HG03571 (cell line): ENCODE measurements around the gene ZNF195.
"Not testable (repeated sequence)": the region's sequence is repeated elsewhere in the genome, so short reads cannot be mapped to it uniquely, and the experiment has no call there.

ENCODE experiments used
- ATAC-seq: cut with Tn5 transposase; IDR thresholded peaks from one replicate; pipeline ENCODE4 v1.9.1; 2021; ENCODE audit not compliant: unreplicated experiment

ZNF195 gene

DNA sequence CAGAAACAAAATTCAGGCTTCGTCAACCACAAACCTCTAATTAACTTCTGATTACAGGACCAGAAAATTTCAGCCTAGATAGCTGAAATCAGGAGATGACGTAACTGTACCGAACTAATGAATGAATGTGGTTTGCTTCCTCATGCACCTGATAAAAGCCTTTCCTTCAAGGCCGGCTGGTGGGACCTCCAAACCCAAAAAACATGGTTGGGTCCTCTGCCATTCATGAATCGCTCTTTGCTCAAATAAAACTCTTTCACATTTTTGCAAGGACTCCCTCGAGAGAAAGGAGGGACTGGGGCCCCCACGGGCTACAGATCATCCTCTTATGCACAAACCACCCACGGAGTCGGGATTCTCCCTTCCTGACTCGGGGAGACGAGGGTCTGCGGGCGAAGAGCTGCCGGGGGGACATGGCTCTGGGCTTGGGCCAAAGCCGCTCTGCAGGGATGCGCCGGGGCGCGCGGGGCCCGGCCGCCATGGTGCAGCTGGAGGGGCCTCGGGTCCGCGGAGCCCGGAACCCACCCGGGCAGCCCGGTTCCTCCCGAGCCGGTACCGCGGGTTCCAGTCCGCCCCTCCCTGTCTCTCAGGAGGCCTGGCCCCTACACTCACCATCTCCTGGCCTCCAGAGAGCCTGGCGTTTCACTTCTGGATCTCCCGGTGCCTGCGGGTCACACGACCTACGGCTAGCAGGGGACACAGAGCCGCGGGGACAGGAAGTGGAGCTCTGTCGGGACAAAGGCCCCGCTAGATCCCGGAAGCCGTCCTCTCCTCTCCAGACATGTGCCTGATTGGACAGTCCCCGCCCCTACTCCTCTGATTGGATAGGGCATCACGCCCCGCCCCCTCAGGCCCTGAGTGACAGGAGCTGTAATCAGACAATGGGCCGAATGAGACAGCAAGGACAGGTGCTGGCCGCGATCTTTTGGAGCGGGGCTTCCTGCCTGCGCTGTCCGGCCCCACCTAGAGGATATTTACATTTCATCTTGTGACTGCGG, at the start of gene ZNF195:
Gene ZNF195, minus strand, starts transcription at position 721 of the 998 bp plus-strand sequence. Its CDS starts 106 bp downstream, at position 615.
- ATAC-seq: peak; percentile 98

DNA sequence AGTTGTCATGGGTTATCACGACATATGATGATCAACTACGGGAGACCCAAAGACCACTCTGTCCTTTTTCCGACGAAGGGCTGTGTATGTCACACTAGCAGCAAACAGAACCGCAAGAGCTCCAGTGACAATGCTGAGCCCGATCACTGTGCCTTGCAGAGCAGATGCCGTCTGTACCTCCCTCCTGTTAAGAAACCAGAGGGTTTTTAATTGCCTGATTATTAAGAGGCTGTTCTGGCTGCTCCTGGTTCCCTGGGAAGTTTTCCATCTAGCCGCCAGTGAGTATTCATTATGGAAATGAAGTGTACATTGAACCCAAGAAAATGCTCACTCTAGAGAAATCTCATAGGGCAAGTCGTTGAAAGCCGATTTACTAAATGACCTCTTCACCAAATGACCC, 49.1 kb upstream of the ZNF195 start:
- ATAC-seq: not testable (repeated sequence)

DNA sequence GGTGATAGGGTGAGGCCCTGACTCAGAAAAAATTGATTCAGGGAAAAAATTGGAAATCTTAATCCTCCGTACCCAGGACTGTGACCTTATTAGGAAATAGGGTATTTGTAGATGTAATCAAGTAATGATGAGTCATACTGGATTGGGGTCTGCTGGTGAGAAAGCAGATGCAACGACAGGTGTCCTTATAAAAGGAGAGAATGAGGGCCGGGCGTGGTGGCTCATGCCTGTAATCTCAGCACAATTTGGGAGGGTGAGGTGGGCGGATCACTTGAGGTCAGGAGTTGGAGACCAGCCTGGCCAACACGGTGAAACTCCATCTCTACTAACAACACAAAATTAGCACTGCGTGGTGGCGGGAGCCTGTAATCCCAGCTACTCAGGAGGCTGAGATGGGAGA, 47.6 kb upstream of the ZNF195 start:
- not testable (repeated sequence) for ATAC-seq

DNA sequence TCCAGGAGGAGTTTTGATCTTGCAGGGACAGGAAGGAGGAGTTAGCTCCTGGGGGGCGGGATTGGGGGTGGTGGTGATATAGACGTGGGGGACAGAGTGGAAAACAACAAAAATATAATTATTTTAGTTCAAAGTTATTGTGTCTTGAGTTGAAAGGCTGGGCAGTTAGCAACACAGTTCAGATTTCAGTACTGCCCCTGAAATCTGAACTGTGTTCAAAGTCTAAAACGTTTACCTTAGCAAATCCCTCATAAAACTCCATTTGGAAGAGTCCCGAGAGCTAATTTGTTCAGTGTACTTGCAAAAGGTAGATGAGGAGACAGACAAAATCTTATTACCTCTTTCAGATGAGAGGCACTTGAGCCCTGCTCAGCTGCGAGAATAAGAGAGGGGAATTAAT, 45.0 kb upstream of the ZNF195 start:
- not testable (repeated sequence) for ATAC-seq

DNA sequence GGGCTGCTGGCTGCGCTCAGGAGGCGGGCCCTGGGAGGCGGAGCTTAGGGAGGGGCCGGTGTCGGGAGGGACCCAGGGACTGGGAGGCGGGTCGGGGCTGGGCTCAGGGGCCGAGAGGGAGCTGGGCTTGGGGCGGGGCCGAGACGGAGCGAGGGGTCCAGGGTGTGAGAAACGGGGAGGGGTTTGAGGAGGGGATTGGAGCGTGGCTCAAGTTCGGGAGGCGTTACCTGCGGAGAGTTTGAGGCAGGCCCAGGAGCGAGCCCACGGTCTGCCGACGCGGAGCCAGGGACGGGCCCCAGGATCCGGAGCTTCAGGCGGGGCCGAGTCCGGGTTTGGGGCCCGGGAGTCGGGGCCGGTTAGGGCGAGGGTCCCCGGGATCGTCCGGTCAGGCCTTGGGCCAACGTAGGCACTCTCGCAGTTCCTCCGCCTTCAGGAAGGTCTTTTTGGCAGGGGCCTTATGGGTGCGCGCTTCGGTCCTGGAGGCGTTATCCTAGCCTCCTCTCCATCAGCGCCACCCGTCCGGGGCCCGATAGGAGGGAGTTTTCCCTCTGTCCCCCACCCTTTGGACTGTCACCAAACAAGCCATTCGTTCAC, 44.3 kb upstream of the ZNF195 start:
- ATAC-seq: not testable (repeated sequence)

DNA sequence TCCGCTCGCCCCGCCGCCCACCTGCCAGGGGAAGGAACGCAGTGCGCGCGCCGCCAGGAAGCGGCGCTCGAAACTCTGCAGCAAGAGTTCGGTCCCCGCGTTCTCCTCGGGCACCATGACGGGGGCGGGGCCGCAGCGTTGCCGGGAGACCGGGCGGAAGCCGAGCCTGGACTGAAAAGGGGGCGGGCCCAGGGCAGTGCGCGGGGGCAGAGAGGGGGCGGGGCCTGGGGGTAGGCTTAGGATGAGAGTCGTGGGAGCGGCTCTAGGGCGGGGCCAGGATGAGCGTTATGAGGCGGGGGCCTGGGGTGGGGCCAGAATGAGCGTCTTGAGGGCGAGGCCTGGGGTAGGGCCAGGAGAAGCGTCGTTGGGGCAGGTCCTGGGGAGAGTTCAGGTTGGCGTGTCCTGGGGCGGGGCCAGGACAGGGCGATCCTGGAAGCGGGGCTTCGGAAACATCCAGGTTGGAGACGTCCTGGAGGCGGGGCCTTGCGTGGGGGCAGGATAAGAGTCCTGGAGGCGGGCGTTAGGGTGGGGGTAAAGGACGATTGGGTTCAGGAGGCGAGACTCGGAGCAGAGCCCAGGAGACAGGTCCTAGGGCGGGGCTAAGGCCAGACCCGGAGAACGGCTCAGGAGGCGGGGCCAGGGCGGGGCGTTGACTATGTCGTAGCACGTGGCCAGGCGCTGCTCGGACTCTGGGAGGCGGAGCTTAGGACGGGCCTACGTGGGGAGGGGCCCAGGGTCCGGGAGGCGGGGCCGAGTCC, 43.6 kb upstream of the ZNF195 start:
- ATAC-seq: peak; percentile 94

DNA sequence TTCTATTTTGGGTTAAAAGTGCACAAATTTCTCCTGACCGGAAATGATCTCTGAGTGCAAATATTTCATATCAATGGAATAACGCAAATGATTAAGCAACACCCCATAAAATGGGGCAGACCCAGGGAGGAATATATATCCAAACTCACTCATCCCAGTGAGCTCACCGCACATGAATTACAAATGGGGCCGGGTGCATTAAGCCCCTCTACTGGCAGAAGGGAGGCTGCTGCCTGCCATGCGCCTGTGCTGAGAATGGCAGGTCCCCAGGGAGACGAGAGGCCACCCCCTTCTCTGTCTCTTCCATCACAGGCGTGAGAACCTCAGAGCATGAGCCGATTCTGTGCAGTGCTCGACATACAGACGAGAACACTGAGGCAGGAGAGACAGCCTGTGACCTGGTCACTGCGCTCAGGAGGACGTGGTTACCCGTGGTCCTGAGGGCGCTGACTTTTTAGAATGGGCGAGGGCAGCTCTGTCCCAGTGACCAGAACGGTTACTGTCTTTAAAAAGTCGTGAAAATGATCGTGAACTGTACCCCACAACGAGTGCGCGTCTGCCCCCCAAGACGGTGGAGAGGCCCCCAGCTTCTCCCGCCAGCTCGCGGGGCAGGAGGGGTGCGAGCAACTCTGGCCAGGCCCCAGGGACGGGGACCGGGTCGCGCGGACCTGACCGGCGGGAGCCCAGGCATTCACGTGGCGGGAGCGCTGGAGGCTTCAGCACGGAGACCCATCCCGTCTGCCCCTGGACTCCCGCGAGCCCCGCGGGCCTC, 42.8 kb upstream of the ZNF195 start:
- not testable (repeated sequence) for ATAC-seq

DNA sequence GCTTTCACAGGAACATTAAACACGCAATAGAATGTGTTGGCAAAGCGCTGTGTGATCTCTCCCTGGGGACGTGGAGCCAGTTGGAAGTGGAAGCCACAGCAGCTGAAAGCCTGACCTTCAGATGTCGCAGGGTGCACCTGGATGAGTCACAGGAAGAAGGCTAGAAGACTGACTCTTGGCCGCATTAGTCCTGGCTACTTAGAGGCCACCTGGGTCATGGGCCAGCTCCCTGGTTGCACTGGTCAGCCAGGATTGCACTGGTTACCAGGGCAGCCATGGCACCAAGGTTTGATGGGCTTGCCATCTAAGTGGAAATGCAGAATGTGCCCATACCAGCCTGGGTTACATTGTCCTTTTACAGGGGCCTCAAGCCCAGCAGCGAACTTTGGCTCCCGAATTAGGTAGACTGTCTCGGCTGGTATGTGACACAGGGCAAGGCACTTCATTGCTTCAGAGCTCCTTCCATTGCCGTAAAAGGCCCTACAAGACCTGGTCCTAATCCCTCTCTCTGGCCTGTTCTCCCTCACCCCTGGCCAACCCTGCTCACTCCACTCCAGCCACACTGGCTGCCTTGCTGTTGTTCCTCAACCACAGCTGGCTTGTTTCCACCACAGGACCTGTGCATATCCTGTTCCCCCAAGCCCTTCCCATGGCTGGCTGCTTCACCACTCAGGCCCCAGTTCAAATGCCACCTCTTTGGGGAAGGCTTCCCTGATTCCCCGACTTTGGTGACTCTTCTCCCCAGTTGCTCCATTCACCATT, 41.5 kb upstream of the ZNF195 start:
- not testable (repeated sequence) for ATAC-seq

DNA sequence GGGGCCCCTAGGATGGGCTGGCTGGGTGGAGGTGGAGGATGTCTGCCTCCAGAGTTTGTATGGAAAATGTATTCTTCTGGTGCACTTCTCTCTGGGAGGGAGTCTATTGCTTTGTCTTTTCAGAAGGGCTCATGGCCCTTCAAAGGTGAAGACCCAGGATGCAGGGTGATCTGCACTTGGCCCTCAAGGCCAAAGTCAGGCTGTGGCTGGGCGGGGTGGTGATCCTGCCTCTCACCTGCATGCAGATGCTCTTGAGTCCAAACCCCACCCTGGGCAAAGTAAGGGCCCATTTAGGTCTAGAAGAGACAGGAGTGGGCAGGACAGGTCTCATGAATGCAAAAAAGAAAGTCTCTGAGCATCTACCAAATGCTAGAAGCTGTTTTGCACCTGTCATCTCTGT, 40.5 kb upstream of the ZNF195 start:
- ATAC-seq: not testable (repeated sequence)

DNA sequence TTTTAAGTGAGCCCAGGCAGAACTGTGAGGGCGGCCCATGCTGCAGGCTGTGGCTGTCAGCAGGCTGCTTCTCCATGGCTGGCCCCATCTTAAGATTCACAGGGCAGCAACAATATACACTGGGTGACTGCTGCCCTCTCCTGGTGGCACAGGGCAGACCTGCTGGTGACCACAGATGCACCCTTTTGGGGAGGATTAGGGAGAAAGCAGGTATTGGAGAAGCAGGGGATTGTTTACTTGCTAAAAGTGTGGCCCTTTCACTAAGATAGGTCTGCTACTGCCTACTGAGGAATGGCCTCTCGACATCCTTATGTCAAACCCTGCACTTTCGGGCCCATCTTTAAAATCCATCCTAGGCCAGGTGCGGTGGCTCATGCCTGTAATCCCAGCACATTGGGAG, 38.1 kb upstream of the ZNF195 start:
- not testable (repeated sequence) for ATAC-seq

DNA sequence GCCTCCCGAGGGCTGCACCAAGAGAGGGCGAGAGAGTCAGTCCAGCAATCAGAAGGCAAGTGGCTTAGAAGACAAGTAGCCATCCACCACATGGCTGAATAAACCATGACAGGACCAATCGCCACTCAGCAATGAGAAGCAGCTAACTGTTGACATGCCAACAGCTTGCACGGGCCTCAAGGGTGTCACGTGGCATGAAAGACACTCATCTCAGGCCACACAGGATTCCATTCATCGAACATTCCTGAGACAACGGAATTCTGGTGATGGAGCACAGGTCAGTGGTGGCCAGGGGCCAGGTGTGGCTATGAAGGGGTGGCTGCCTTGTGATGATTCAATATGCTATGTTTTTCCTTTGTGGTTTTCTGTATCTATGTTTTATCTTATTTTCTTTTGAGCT, 36.4 kb upstream of the ZNF195 start:
- ATAC-seq: not testable (repeated sequence)

DNA sequence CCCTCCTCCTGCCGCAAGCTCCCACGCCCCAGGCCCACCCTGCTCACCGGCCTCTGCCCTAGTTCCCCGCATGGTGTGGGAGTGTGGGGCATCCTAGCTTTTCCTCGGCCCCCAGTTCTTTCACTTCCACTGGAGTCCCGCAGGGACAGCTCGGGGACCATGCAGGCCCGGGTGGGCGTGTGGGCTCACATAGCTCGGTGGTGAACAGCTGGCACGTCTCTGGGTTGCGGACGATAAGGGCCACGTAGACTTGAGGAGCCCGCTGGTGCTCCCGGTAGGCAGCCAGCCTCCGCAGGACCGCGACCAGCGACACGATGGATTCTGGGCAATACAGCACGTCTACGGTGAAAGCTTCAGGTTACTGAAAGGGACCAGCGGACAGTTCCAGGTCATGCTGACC, 34.7 kb upstream of the ZNF195 start:
- not testable (repeated sequence) for ATAC-seq

DNA sequence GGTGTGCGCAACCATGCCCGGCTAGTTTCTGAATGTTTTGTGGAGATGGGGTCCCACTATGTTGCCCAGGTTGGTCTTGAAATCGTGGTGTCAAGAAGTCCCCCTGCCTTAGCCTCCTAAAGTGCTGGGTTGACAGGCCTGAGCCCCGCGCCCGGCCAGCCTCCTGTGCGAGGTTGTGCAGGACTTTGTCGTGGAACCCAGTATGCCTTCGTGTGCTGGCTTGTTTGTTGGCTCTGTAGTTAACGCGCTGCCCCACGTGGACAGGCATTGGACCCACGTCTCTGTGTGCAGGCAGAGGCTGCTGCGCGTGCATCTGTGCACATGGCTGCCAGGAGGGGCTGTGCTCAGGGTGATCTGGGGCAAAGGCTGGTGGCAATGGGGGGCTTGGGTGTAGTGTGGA, 33.9 kb upstream of the ZNF195 start:
- ATAC-seq: no peak

DNA sequence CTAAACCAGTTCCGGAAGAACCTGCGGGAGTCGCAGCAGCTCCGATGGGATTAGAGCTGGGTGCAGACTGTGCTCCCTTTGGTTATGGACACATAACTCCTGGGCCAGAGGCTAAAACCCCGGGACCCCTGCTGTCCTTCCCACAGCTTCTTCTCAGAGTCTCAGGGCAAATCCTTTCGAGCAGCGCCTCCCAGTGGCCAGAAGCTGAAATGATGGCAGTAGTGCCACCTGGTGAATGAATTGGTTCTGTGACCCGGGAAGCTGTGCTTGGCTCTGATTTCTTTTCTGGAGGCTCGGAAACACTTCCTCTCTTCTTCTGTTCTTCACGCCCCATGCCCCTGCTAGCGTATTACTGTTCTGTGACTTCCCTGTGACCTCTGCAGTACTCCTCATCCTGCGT, 29.8 kb upstream of the ZNF195 start:
- not testable (repeated sequence) for ATAC-seq

DNA sequence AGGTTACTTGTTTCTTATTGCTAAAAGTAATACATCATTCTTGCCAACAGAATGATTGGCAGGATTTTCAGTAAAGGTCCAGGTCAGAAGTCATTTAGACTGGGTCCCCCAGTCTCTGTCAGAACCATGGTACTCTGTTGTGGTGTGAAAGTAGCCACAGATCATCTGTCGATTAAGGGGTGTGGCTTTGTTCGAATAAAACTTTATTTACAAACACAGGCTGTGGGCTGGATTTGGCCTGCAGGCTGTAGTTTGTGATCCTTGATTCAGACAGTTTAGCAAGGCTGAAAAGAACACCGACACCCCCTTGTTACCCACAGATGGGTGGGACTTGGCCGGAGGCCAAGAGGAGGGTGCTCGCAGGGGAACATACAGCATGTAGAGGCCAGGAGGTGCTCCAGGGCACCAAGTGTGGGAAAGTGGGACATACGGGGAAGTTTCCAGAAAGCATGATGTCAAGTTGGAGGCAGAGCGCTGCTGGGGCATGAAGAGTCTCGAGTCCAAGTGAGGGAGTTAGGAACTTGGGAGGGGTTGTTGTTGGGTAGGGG, 29.2 kb upstream of the ZNF195 start:
- not testable (repeated sequence) for ATAC-seq

DNA sequence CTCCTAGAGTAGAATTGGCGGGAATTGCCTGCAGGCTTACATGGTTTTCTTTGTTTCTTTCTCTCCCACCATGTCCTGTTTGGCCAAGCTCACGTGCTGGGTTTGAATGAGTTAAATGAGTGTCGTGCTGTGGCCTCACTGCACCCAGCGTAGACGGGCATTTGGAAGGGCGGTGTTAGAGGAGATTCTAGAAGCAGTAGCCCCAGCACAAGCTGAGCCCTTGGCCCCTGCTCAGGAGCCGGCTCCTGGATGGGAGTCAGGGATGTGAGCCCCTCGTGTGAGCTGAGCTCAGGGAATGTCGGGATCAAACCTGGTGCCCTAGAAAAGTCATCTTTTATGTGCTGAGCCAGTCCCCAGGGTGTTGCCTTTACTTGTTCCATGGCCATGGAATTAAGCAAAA, 28.0 kb upstream of the ZNF195 start:
- not testable (repeated sequence) for ATAC-seq

DNA sequence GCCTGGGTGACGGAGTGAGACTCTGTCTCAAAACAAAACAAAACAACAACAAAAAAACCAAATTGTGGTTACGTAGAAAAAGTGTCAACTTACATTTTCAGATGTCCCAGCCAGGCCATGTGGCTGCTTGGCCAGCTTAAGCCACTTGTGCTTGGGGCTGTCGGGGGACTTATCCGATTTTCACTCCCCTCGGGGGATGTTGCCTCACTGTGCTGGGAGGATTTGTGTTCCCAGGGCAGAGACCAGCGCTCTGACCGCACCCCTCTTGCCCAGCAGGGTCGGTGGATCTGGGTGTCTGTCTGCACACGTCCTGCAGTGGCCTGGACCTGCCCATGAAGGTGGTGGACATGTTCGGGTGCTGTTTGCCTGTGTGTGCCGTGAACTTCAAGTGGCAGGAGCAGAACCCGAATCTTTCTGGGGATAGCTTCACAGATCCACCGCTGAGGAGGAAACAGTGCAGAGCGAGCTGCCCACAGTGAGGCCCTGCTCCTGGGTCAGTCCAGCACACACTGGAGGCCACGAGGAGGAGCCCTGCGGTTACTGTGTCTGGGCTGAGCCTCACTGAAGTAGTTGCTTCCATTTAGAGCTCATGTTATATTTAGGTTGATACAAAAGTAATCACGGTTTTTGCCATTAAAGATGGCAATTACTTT, 27.4 kb upstream of the ZNF195 start:
- ATAC-seq: not testable (repeated sequence)

DNA sequence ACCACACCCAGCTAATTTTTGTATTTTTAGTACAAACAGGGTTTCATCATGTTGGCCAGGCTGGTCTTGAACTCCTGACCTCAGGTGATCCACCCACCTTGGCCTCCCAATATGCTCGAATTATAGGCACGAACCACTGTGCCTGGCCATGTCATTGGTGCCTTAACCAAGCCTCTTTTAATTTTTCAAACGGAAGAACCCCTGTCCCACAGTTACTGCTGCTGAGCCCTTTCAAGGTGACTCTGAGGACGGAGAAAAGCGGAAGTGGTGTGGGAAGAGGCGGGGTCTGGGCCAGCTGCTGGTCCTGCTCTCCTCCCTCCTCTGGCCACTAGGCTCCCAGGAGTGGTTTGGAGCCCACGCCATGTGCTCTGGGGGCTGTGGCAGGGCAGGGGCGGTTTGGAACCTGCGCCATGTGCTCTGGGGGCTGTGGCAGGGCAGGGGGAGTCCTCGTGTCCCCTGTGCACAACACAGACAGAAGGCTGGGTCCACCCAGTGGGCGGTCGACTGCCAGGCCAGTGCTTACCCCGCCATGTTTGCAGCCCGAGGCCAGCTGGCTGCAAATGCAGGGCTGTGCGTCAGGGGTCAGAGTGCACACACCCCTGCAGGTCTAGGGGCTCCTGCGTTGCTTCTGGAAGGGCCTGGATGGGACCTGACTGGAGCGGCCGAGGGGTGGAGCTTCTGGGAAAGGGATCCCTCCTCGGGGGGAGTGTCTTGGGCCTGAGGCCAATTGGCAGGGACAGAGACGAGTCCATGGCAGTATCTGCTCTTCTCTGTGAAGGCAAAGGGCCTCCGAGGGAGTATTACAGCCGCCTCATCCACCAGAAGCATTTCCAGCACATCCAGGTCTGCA, 25.4 kb upstream of the ZNF195 start:
- ATAC-seq: not testable (repeated sequence)
